Measurements from ENCODE around the gene ITPRIPL2.

Gene ITPRIPL2

DNA sequence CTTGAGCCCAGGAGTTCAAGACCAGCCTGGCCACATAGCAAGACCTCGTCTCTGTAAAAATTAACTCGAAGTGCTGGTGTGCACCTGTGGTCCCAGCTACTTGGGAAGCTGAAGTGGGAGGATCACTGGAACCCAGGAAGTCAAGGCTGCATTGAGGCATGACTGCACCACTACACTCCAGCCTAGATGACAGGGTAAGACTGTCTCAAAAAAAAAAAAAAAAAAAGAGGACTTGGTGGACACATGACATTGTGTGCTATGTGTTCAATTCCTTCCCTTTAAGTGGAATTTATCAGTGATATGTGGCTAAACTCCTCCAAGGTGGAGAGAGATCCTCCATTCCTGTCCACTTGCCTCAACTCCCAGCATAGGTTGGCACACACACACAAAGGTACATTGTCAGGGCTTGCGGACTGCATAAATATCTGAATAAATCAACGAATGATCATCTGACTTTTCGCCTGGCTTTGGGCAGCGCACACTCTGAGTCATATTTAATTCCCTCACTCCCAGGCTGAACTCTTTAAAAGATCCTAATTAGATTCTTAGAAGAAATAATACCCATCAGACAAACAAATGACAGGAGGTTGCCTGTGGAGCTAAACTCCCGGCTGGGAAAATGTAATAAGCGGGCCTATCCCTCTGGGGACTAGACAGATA is 29.3 kb downstream of the ITPRIPL2 start:
- H3K4me3 ChIP-seq (replicated peaks in 1 of 2; ENCODE audit: low read depth in 2 of 2, low read length in 2 of 2) = no peak overlapping the region
- no peak for DNase-seq (ENCODE audit: low read depth in 2 of 2)
- TF ChIP-seq, protein P1, sequence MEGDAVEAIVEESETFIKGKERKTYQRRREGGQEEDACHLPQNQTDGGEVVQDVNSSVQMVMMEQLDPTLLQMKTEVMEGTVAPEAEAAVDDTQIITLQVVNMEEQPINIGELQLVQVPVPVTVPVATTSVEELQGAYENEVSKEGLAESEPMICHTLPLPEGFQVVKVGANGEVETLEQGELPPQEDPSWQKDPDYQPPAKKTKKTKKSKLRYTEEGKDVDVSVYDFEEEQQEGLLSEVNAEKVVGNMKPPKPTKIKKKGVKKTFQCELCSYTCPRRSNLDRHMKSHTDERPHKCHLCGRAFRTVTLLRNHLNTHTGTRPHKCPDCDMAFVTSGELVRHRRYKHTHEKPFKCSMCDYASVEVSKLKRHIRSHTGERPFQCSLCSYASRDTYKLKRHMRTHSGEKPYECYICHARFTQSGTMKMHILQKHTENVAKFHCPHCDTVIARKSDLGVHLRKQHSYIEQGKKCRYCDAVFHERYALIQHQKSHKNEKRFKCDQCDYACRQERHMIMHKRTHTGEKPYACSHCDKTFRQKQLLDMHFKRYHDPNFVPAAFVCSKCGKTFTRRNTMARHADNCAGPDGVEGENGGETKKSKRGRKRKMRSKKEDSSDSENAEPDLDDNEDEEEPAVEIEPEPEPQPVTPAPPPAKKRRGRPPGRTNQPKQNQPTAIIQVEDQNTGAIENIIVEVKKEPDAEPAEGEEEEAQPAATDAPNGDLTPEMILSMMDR (IDR thresholded peaks at IDR 0.05; ENCODE audit: low read depth, low read length) = no peak

DNA sequence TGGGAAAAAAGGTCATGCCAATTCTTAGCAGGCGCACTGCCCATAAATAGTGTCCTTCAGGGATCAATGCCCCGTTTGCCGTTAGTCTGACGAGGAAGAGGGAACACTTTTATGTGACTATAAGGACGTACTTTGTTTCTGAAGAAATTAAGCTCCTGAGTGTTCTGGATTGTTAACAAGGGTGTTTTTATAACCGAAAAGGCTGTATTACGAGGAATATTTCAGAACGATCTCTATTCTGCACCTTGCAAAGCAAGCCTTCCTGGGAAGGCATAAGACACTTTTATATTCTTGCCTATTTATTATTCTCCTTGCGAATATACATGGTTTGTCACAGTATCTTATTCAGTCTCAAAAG is 29.8 kb downstream of the ITPRIPL2 start:
- no peak overlapping the region for H3K4me3 ChIP-seq (replicated peaks in 1 of 2; ENCODE audit: low read depth in 2 of 2, low read length in 2 of 2)
- TF ChIP-seq, protein P1 (IDR thresholded peaks at IDR 0.05; ENCODE audit: low read depth, low read length) = no peak

DNA sequence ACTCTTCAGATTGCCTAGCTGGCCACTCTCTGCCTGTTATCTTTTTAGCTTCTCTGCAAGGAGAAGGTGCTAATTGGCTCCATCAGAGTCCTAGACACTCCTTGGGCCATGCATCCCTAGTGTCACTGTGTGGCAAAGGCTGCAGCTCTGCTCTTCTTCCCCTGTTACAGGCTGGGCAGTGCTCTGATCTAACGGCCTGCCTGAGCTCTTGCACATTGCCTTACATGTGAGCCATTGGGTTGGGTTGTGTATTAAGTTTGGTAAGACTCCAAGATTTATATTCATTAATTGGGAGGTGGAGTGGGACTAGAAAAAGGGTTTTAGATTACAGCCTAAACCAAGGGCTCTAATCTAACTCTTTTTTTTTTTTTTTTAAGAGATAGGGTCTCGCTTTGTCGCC is 31.2 kb downstream of the ITPRIPL2 start:
- TF ChIP-seq, protein P1 (IDR thresholded peaks at IDR 0.05; ENCODE audit: low read depth, low read length) = no peak
- no peak for DNase-seq (ENCODE audit: low read depth in 2 of 2)
- no peak overlapping the region for H3K4me3 ChIP-seq (replicated peaks in 1 of 2; ENCODE audit: low read depth in 2 of 2, low read length in 2 of 2)

More for the DNA sequence above, 29.8 kb downstream of the ITPRIPL2 start:
- no peak for DNase-seq (ENCODE audit: low read depth in 2 of 2)

DNA sequence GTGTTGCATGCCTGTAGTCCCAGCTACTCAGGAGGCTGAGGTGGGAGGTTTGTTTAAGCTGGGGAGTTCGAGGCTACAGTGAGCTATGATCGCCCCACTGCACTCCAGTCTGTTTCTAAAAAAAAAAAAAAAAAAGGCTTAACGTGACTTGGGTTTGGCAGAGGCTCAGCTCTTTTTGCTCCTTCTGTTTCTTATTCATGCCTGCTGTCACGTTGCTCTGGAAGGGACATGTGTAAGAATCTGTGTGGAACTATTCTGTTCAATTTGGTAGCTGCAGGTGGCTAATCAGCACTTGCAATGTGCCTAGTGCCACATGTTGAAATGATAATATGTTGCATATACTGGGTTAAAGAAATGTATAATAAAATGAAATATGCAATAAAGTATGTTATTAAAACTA is 33.4 kb downstream of the ITPRIPL2 start:
- DNase-seq (ENCODE audit: low read depth in 2 of 2) = no peak
- TF ChIP-seq, protein P1 (IDR thresholded peaks at IDR 0.05; ENCODE audit: low read depth, low read length) = no peak

GRCh38 chr16:19147627-19148026 is 33.9 kb downstream of the ITPRIPL2 start:
- TF ChIP-seq, protein P1 (IDR thresholded peaks at IDR 0.05; ENCODE audit: low read depth, low read length) = no peak
- no peak for DNase-seq (ENCODE audit: low read depth in 2 of 2)
- no peak overlapping the region for H3K4me3 ChIP-seq (replicated peaks in 1 of 2; ENCODE audit: low read depth in 2 of 2, low read length in 2 of 2)

More for the DNA sequence above, 33.4 kb downstream of the ITPRIPL2 start:
- H3K4me3 ChIP-seq (replicated peaks in 1 of 2; ENCODE audit: low read depth in 2 of 2, low read length in 2 of 2) = no peak overlapping the region

DNA sequence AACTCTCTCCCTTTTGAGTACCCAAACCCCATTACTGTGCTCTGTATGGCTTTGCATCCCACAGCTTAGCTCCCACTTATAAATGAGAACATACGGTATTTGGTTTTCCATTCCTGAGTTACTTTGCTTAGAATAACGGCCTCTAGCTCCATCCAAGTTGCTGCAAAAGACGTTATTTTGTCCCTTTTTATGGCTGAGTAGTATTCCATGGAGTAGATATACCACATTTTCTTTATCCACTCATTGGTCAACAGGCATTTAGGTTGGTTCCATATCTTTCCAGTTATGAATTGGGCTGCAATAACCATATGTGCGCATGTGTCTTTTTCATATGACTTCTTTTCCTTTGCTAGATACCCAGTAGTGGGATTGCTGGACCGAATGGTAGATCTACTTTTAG is 34.4 kb downstream of the ITPRIPL2 start:
- TF ChIP-seq, protein P1 (IDR thresholded peaks at IDR 0.05; ENCODE audit: low read depth, low read length) = no peak
- DNase-seq (ENCODE audit: low read depth in 2 of 2) = no peak
- no peak overlapping the region for H3K4me3 ChIP-seq (replicated peaks in 1 of 2; ENCODE audit: low read depth in 2 of 2, low read length in 2 of 2)

DNA sequence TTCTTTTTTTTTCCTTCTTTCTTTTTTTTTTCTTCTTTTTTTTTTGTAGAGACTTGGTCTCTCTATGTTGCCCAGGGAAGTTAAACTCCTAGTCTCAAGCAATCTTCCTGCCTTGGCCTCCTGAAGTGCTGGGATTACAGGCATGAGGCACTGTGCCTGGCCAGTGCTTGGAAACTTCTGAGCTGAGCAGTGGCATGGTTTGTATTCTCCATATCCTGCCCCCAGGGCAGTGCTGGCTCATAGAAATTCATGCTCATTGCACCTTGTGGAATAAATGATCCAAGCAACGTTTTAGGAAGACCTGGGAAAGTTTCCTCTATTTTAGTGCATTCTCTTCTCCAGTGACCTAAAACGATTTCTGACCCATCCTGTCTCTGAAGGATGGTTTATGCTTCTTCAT is 37.5 kb downstream of the ITPRIPL2 start:
- no peak overlapping the region for H3K4me3 ChIP-seq (replicated peaks in 1 of 2; ENCODE audit: low read depth in 2 of 2, low read length in 2 of 2)
- DNase-seq (ENCODE audit: low read depth in 2 of 2) = no peak
- TF ChIP-seq, protein P1 (IDR thresholded peaks at IDR 0.05; ENCODE audit: low read depth, low read length) = no peak
